ENCODE data around the gene WDR75. TPM values are rescaled to one million over a fixed set of nuclear protein-coding genes. Genes with fewer than 3 reads are reported as not detected.
A peak's percentile ranks its signal among the peaks of the same experiment; 100 is the strongest.

The WDR75 gene
- total RNA-seq, 1 donor from 2014 or later, result 61.4 TPM

DNA sequence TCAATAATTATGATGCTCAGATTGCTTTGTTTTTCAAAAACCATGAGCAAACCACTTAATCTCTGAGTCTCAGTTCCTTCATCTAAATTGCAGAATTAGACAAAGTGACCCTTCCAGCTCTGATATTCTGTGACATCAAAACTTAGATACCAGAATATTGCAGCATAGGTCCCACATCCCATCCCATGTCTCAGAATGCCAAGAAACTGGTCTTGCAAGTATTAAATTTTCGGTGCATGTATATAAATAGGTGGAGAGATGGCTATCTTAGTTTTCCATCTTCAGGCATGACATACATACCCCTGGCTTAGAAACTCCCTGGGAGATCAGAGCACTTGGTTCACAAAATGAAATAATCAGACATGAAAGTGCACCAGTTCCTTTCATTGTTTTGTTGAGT lies 39.8 kb downstream of the WDR75 start:
- no peak overlapping the region for H3K4me3 Mint-ChIP-seq
- TF ChIP-seq CTCF (IDR thresholded peaks at IDR 0.05; ENCODE audit: unreplicated experiment), result no peak
- H3K27me3 Mint-ChIP-seq (ENCODE audit: low read depth), result no peaks in the 10 kb centered on the region
- DNase-seq (ENCODE audit: low spot score in 2 of 2, unreplicated experiment in 2 of 2), result no peak
- H3K9me3 Mint-ChIP-seq, result no peaks in the 10 kb centered on the region
- H3K27ac Mint-ChIP-seq, result peak overlapping the region; percentile 85
- peaks cover 45% of the 10 kb centered on the region for H3K4me1 Mint-ChIP-seq
- H3K36me3 Mint-ChIP-seq, result peaks cover 17% of the 10 kb centered on the region

DNA sequence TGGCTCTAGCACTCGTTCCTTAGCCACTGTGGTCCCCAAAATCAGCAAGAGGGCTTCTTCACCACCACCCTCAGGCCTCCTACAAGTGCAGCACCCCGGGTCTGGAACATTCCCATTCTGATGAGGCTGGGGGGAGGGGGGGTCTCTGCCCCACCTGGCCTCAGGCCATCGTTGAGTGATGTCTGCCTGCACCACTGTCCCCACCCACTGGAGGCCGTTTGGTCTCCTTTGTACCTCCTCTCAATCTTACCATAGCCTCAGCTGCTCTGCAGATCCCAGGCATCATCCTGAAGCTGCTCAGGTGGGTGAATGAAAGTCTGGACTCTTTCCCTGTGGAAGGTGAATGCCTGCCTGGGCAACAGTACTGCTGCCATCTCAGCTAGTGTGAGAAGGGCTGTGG lies 42.3 kb downstream of the WDR75 start:
- H3K4me3 Mint-ChIP-seq, result no peak overlapping the region
- H3K9me3 Mint-ChIP-seq, result no peaks in the 10 kb centered on the region
- H3K4me1 Mint-ChIP-seq, result peaks cover 66% of the 10 kb centered on the region
- no peak for DNase-seq (ENCODE audit: low spot score in 2 of 2, unreplicated experiment in 2 of 2)
- TF ChIP-seq CTCF (IDR thresholded peaks at IDR 0.05; ENCODE audit: unreplicated experiment), result no peak
- H3K27me3 Mint-ChIP-seq (ENCODE audit: low read depth), result no peaks in the 10 kb centered on the region
- H3K27ac Mint-ChIP-seq, result no peak overlapping the region
- H3K36me3 Mint-ChIP-seq, result peaks cover 1% of the 10 kb centered on the region

DNA sequence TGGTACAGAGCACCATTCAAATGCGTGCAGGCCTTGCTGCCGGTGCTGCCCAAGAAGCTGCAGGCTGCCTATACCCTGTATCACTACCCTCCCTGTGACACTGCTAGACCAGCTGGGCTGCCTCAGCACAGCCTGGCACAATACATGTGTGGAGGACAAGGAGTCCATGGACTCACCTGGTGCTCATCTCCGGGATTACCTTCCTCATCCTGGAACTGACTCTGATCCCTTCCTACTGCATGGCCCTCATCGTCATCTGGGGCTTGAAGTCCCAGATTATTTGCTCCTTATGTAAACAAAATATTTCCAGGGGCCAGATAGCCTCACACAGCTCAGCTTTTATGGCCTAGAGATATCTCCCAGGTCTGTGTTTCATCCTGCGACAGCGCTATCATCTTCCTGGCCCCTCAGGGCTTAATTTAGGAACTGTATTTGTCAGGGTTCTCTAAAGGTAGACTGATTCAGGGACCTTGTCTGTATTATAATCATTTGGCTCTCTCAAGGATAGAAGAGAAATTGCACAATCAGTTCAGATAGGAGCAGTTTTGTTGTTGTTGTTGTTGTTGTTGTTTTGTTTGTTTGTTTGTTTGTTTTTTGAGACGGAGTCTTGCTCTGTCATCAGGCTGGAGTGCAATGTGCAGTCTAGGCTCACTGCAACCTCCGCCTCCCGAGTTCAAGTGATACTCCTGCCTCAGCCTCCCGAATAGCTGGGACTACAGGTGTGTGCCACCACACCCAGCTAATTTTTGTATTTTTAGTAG lies 42.9 kb downstream of the WDR75 start:
- Mint-ChIP-seq H3K27me3 (ENCODE audit: low read depth) (no peaks in the 10 kb centered on the region), H3K9me3 (no peaks in the 10 kb centered on the region), H3K4me1 (peaks cover 66% of the 10 kb centered on the region), H3K27ac (peak overlapping the region; percentile 73), H3K36me3 (no peaks in the 10 kb centered on the region), H3K4me3 (no peak overlapping the region)
- TF ChIP-seq CTCF (IDR thresholded peaks at IDR 0.05; ENCODE audit: unreplicated experiment), result no peak
- DNase-seq (ENCODE audit: low spot score in 2 of 2, unreplicated experiment in 2 of 2), result no peak

DNA sequence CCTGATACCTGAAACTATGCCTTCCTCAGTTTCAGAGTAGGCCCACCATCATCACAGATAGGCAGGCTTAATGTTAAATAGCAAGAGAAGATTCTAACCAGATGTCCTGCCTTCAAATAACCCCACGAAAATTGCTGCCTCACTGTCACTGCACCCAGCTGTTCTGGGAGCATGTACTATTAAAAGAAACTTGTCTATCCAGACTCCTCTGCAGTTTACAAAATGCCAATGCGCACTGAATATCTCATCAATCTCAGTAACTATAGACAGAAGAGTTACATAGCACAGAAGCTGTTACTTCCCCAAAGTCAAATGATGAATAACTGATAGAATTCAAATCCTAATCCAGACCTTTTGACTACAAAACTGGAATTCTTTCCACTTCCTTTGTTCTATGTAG lies 43.9 kb downstream of the WDR75 start:
- H3K4me3 Mint-ChIP-seq, result no peak overlapping the region
- no peaks in the 10 kb centered on the region for H3K9me3 Mint-ChIP-seq
- TF ChIP-seq CTCF (IDR thresholded peaks at IDR 0.05; ENCODE audit: unreplicated experiment), result no peak

DNA sequence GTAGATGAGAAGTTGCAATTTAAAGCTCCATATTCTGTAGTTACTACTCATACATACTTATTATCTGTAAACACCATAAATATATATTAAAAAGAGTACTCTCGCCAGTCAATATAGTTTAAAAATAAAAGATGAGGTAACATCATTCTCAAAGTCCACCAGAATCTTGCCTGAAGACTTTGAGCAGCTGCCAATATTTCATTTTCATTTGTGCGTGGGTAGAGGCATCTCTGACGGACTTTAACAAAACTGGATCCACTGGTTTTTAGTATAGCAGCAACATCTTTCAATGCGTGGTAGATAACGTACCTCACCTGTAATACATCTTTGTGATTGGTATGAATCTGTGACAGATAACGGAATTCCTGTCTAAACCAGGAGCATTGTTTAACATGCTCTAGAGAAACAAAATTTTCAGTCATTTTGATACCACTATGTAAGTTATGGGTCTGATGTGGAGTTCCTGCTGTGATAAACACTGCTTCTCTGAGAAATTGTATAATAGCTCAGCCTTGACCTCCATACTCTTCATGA lies 45.0 kb downstream of the WDR75 start:
- TF ChIP-seq CTCF (IDR thresholded peaks at IDR 0.05; ENCODE audit: unreplicated experiment), result no peak
- no peak for DNase-seq (ENCODE audit: low spot score in 2 of 2, unreplicated experiment in 2 of 2)
- peaks cover 52% of the 10 kb centered on the region for H3K4me1 Mint-ChIP-seq
- H3K27ac Mint-ChIP-seq, result peak overlapping the region; percentile 43
- no peaks in the 10 kb centered on the region for H3K9me3 Mint-ChIP-seq
- H3K36me3 Mint-ChIP-seq, result no peaks in the 10 kb centered on the region
- H3K4me3 Mint-ChIP-seq, result no peak overlapping the region
- no peaks in the 10 kb centered on the region for H3K27me3 Mint-ChIP-seq (ENCODE audit: low read depth)

More for the DNA sequence above, 43.9 kb downstream of the WDR75 start:
- DNase-seq (ENCODE audit: low spot score in 2 of 2, unreplicated experiment in 2 of 2), result no peak
- no peaks in the 10 kb centered on the region for H3K36me3 Mint-ChIP-seq
- H3K27ac Mint-ChIP-seq, result peak overlapping the region; percentile 33
- peaks cover 61% of the 10 kb centered on the region for H3K4me1 Mint-ChIP-seq
- H3K27me3 Mint-ChIP-seq (ENCODE audit: low read depth), result no peaks in the 10 kb centered on the region

All from mesothelial cell of epicardium (in vitro differentiated cells).